Liver (tissue), 3 donors: ENCODE measurements around the gene OGFR.

ENCODE experiments used
- EGR1 ChIP-seq, 2 donors: IDR thresholded peaks; 2 replicates each; pipeline ENCODE4 v1.6.1; 2016 to 2018; ENCODE audit warnings: antibody characterized with exemption in 2 of 2, low read depth in 2 of 2
- GABPA ChIP-seq, 2 donors: IDR thresholded peaks in 1 of 2; conservative IDR thresholded peaks in 1 of 2; 2 replicates each; pipeline ENCODE4 v1.6.1; 2016; ENCODE audit warnings: antibody characterized with exemption in 2 of 2, mild to moderate bottlenecking in 1 of 2, moderate library complexity in 1 of 2
- JUND ChIP-seq, 2 donors: IDR thresholded peaks; 2 replicates each; pipeline ENCODE4 v1.6.1; 2016; ENCODE audit warnings: antibody characterized with exemption in 2 of 2
- TF ChIP-seq, protein P1 (sequence below): fragments of 150-350 bp; IDR thresholded peaks from 2 replicates; pipeline ENCODE4 v1.5.1; 2017; ENCODE audit warnings: improper control_type of control experiment, low read depth, low read length; ENCODE audit not compliant: missing input control
- TF ChIP-seq, protein P2 (sequence below): IDR thresholded peaks from 2 replicates; pipeline ENCODE4 v1.6.1; 2016; ENCODE audit warnings: antibody characterized with exemption
- donor health status: healthy.
- donor health status: healthy.

DNA sequence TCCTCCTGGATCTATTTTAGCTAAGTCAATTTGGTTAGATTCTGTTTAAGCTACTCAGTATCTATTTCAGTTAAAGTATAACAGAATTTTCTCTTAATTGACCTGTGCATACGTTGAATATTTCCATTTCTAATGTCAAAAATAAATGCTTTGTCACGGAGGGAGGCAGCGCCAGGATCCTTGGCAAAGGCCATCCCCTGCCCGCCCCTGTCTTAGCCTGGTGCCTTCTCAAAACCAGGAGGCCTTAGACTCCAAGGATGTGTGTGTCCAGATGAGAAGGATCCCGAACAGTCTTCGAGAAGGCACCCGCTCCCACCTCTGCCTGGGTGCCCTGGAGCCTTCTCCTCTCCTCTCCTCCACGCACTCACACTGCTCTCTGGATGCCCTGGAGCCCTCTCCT, 34.6 kb downstream of the OGFR start:
- TF ChIP-seq, protein P1, sequence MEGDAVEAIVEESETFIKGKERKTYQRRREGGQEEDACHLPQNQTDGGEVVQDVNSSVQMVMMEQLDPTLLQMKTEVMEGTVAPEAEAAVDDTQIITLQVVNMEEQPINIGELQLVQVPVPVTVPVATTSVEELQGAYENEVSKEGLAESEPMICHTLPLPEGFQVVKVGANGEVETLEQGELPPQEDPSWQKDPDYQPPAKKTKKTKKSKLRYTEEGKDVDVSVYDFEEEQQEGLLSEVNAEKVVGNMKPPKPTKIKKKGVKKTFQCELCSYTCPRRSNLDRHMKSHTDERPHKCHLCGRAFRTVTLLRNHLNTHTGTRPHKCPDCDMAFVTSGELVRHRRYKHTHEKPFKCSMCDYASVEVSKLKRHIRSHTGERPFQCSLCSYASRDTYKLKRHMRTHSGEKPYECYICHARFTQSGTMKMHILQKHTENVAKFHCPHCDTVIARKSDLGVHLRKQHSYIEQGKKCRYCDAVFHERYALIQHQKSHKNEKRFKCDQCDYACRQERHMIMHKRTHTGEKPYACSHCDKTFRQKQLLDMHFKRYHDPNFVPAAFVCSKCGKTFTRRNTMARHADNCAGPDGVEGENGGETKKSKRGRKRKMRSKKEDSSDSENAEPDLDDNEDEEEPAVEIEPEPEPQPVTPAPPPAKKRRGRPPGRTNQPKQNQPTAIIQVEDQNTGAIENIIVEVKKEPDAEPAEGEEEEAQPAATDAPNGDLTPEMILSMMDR, result no peak
- no peak for TF ChIP-seq JUND (IDR thresholded peaks at IDR 0.05)
- no peak for TF ChIP-seq EGR1 (IDR thresholded peaks at IDR 0.05; ENCODE audit: low read depth in 2 of 2)
- TF ChIP-seq, protein P2, sequence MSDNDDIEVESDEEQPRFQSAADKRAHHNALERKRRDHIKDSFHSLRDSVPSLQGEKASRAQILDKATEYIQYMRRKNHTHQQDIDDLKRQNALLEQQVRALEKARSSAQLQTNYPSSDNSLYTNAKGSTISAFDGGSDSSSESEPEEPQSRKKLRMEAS, result no peak
- no peak for TF ChIP-seq GABPA (IDR thresholded peaks at IDR 0.05 in 1 of 2, conservative IDR thresholded peaks at IDR 0.05 in 1 of 2)
